Immature natural killer cell (primary cell): Measurements from ENCODE around the gene FRMPD4. TPM values are rescaled to one million over a fixed set of nuclear protein-coding genes. Genes with fewer than 3 reads are reported as not detected.

Experiments used
- DNase-seq, 3 donors: peaks; one replicate each; pipeline ENCODE4 v3.0.0; 2022; ENCODE audit warnings: mixed read lengths in 1 of 3
- H3K27ac Mint-ChIP-seq, 6 donors: one replicate each; pipeline ENCODE4 v1.8.0; 2020; ENCODE audit warnings: mixed read lengths in 6 of 6, mild to moderate bottlenecking in 5 of 6, inconsistent platforms in 4 of 6, moderate library complexity in 3 of 6
- H3K27me3 Mint-ChIP-seq, 3 donors: one replicate each; pipeline ENCODE4 v1.8.0; 2020 to 2021; ENCODE audit warnings: low read depth in 3 of 3, mild to moderate bottlenecking in 3 of 3, mixed read lengths in 3 of 3, moderate library complexity in 3 of 3, inconsistent platforms in 1 of 3
- H3K36me3 Mint-ChIP-seq, 3 donors: one replicate each; pipeline ENCODE4 v1.8.0; 2020; ENCODE audit warnings: mixed read lengths in 3 of 3, inconsistent platforms in 2 of 3, mild to moderate bottlenecking in 2 of 3
- H3K4me1 Mint-ChIP-seq, 2 donors: one replicate each; pipeline ENCODE4 v1.8.0; 2020; ENCODE audit warnings: inconsistent platforms in 2 of 2, mild to moderate bottlenecking in 2 of 2, mixed read lengths in 2 of 2, moderate library complexity in 1 of 2
- H3K4me3 Mint-ChIP-seq, 5 donors: one replicate each; pipeline ENCODE4 v1.8.0; 2020; ENCODE audit warnings: mild to moderate bottlenecking in 5 of 5, mixed read lengths in 5 of 5, inconsistent platforms in 3 of 5, moderate library complexity in 3 of 5
- H3K9me3 Mint-ChIP-seq, 6 donors: one replicate each; pipeline ENCODE4 v1.8.0; 2020; ENCODE audit warnings: mild to moderate bottlenecking in 6 of 6, mixed read lengths in 6 of 6, inconsistent platforms in 4 of 6, moderate library complexity in 3 of 6
- polyA plus RNA-seq, 3 donors: library from polyadenylated mRNA; unstranded; fragments of 300-500 nt; fragmentation: Illumina TruSeq; gene quantifications; one replicate each; pipeline ENCODE4 v1.2.3, GENCODE V29; 2021

Gene FRMPD4
- polyA plus RNA-seq, 3 donors from 2014 or later: not detected

DNA sequence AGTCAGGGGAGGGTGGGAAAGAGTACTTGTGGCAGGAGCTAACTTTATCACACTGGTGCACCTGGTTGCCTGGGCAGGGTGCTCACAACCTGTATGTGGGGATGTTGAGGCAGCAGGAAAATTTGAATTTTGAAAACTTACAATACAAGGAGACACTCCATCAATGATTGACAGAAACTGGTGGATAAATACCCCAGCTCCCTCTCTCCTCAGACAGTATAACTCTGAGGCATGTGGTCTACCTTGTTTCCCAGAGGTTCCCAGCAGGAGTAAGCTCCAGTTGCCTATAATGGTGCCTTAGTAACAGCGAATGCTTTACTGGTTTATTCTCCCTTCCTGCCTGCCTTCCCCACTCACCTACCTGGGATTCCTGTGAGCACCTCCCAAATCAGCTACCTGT is 541.2 kb downstream of the FRMPD4 start:
- H3K36me3 Mint-ChIP-seq: no peaks in the 10 kb centered on the region
- peaks cover 0 to 2% (median 0%) of the 10 kb centered on the region in 6 donors for H3K9me3 Mint-ChIP-seq
- DNase-seq: no peak
- H3K27me3 Mint-ChIP-seq: peaks cover 5 to 11% (median 7%) of the 10 kb centered on the region in 3 donors
- no peaks in the 10 kb centered on the region for H3K4me1 Mint-ChIP-seq
- no peak overlapping the region for H3K4me3 Mint-ChIP-seq
- H3K27ac Mint-ChIP-seq: no peak overlapping the region

DNA sequence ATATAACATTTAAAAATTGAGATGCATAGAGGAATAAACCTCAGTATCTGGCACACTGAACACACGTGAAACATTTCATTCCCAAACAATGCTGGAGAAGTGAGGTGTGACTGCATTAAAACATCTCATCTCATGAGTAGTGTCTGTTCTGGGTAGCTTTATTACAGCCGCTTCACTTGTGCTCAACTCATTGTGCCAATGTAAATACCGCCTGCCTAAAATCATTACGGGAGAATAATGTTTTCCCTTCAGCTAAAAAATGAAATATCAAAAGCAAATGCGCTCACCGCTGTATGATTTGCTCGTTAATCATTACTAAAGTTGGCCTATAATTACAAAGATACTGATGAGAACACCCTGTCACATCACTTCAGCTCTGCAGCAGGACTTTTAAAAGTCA is 542.8 kb downstream of the FRMPD4 start:
- no peaks in the 10 kb centered on the region for H3K36me3 Mint-ChIP-seq
- H3K4me1 Mint-ChIP-seq: no peaks in the 10 kb centered on the region
- H3K27me3 Mint-ChIP-seq: peaks cover 5 to 11% (median 5%) of the 10 kb centered on the region in 3 donors
- H3K27ac Mint-ChIP-seq: no peak overlapping the region
- peaks cover 0 to 2% (median 0%) of the 10 kb centered on the region in 6 donors for H3K9me3 Mint-ChIP-seq
- H3K4me3 Mint-ChIP-seq: no peak overlapping the region
- DNase-seq: no peak

DNA sequence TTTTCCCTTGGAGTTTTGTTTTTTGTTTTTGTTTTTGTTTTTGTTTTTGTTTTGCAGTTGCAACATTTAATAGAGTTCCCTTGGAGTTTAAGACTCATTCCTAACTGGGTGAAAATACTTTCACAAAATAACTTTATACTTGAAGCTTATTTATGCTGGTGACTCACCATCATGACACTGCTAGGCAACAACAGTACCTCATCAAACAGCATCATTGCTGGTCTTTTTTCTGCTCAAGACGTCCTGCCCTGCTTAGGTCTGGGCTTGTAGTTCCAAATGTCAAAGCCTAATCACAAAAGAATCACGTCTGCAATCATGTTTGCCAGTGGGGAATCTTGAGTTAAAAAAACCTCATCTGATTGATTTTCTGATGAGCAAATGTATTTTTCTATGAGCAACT is 547.3 kb downstream of the FRMPD4 start:
- Mint-ChIP-seq H3K27ac (no peak overlapping the region), H3K27me3 (peaks cover 2 to 7% (median 5%) of the 10 kb centered on the region in 3 donors), H3K36me3 (no peaks in the 10 kb centered on the region), H3K4me3 (no peak overlapping the region), H3K4me1 (no peaks in the 10 kb centered on the region), H3K9me3 (peaks cover 0 to 2% (median 0%) of the 10 kb centered on the region in 6 donors)
- DNase-seq: no peak

GRCh38 chrX:12686331-12686730 is 548.1 kb downstream of the FRMPD4 start:
- H3K9me3 Mint-ChIP-seq: peaks cover 0 to 2% (median 0%) of the 10 kb centered on the region in 6 donors
- peaks cover 2 to 6% (median 2%) of the 10 kb centered on the region in 3 donors for H3K27me3 Mint-ChIP-seq
- no peak overlapping the region for H3K4me3 Mint-ChIP-seq
- no peak overlapping the region for H3K27ac Mint-ChIP-seq
- no peaks in the 10 kb centered on the region for H3K36me3 Mint-ChIP-seq
- no peaks in the 10 kb centered on the region for H3K4me1 Mint-ChIP-seq
- DNase-seq: no peak

DNA sequence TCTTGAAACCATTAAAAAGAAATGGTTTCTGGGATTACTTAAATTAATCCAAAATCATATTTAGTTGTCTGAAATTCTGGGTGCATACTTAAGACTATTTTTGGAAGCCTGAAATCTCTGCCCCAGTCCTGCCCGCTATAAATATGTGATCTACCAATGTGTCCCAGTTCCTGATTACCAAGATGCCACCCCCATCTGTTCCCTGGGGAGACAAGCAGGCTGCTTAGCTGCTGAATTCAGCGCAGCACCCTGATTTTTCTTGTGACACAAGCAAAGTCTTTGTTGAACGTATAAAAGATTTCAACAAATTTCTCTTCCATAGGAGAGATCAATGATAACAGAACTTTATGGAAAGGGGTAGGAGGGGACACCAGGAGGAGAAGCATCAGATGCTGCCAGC is 552.4 kb downstream of the FRMPD4 start:
- Mint-ChIP-seq H3K4me3 (no peak overlapping the region), H3K27me3 (peaks cover 0 to 10% (median 5%) of the 10 kb centered on the region in 3 donors), H3K36me3 (no peaks in the 10 kb centered on the region), H3K4me1 (no peaks in the 10 kb centered on the region), H3K9me3 (no peaks in the 10 kb centered on the region), H3K27ac (no peak overlapping the region)
- no peak for DNase-seq

GRCh38 chrX:12693754-12694153 is 555.5 kb downstream of the FRMPD4 start:
- no peak overlapping the region for H3K27ac Mint-ChIP-seq
- H3K4me3 Mint-ChIP-seq: no peak overlapping the region
- no peaks in the 10 kb centered on the region for H3K9me3 Mint-ChIP-seq
- no peaks in the 10 kb centered on the region for H3K36me3 Mint-ChIP-seq
- no peak for DNase-seq
- peaks cover 0 to 11% (median 7%) of the 10 kb centered on the region in 3 donors for H3K27me3 Mint-ChIP-seq
- no peaks in the 10 kb centered on the region for H3K4me1 Mint-ChIP-seq

DNA sequence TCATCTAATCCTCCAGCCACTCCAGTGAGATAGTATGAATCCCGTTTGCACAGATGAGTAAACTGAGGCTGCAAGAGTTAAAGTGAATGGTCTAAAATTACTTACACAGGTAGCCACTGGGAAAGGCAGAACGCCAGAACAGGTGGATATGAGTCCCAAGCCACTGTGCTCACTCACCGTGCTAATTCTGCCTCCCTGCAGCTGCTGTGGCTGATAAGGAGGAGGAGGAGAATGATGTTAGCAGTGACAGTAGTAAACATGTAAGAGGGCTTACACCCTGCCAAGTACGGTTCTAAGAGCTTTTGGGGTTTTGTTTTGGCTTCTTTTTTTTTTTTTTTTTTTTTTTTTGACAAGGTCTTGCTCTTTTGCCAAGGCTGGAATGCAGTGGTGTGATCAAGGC is 562.5 kb downstream of the FRMPD4 start:
- Mint-ChIP-seq H3K27me3 (peaks cover 4 to 9% (median 6%) of the 10 kb centered on the region in 3 donors), H3K36me3 (no peaks in the 10 kb centered on the region), H3K9me3 (peaks cover 0 to 2% (median 0%) of the 10 kb centered on the region in 6 donors), H3K4me3 (no peak overlapping the region), H3K27ac (no peak overlapping the region), H3K4me1 (no peaks in the 10 kb centered on the region)
- DNase-seq: no peak

GRCh38 chrX:12701628-12702027 is 563.4 kb downstream of the FRMPD4 start:
- Mint-ChIP-seq H3K4me1 (no peaks in the 10 kb centered on the region), H3K9me3 (peaks cover 0 to 2% (median 0%) of the 10 kb centered on the region in 6 donors), H3K27ac (no peak overlapping the region), H3K36me3 (no peaks in the 10 kb centered on the region), H3K4me3 (no peak overlapping the region), H3K27me3 (peaks cover 4 to 5% (median 5%) of the 10 kb centered on the region in 3 donors)
- DNase-seq: peak in 1 of 3 donors; percentile 1

GRCh38 chrX:12702509-12703091 is 564.3 kb downstream of the FRMPD4 start:
- Mint-ChIP-seq H3K4me3 (no peak overlapping the region), H3K27ac (no peak overlapping the region), H3K36me3 (no peaks in the 10 kb centered on the region), H3K4me1 (no peaks in the 10 kb centered on the region), H3K9me3 (peaks cover 0 to 2% (median 0%) of the 10 kb centered on the region in 6 donors), H3K27me3 (peaks cover 4 to 5% (median 4%) of the 10 kb centered on the region in 3 donors)
- no peak for DNase-seq

GRCh38 chrX:12704706-12705105 is 566.4 kb downstream of the FRMPD4 start:
- H3K36me3 Mint-ChIP-seq: no peaks in the 10 kb centered on the region
- no peaks in the 10 kb centered on the region for H3K4me1 Mint-ChIP-seq
- H3K27ac Mint-ChIP-seq: no peak overlapping the region

DNA sequence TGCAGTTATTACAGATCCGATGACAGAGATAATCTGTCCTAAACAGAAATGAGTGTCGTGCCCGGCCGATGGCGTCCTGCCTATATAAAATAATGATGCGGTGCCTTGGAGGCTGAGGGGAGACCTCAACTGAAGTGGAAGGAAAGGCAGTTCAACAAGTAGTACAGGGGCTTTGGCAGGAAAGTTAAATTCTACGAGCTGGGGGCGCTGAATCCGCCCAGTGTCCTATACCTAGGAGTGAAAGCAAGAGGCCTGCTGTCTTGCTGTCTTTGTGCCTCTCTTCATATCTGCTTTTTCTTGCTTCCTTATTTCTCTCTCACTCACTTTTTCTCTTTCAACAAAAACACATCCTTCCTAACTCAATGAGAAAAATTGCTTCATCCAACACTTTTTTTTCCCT is 570.8 kb downstream of the FRMPD4 start:
- Mint-ChIP-seq H3K27ac (no peak overlapping the region), H3K4me3 (no peak overlapping the region), H3K4me1 (no peaks in the 10 kb centered on the region), H3K27me3 (peaks cover under 1 to 15% (median 6%) of the 10 kb centered on the region in 3 donors), H3K36me3 (no peaks in the 10 kb centered on the region), H3K9me3 (no peaks in the 10 kb centered on the region)
- no peak for DNase-seq

More at GRCh38 chrX:12704706-12705105, 566.4 kb downstream of the FRMPD4 start:
- Mint-ChIP-seq H3K4me3 (no peak overlapping the region), H3K9me3 (peaks cover 0 to 2% (median 0%) of the 10 kb centered on the region in 6 donors), H3K27me3 (peaks cover 4 to 7% (median 7%) of the 10 kb centered on the region in 3 donors)
- no peak for DNase-seq

- Mint-ChIP-seq H3K27ac (no peak overlapping the region), H3K4me1 (no peaks in the 10 kb centered on the region), H3K9me3 (no peaks in the 10 kb centered on the region), H3K36me3 (no peaks in the 10 kb centered on the region), H3K4me3 (no peak overlapping the region), H3K27me3 (peaks cover 0 to 19% (median 6%) of the 10 kb centered on the region in 3 donors)
- DNase-seq: no peak
These were observed 573.3 kb downstream of the FRMPD4 start for GRCh38 chrX:12711435-12712040.

DNA sequence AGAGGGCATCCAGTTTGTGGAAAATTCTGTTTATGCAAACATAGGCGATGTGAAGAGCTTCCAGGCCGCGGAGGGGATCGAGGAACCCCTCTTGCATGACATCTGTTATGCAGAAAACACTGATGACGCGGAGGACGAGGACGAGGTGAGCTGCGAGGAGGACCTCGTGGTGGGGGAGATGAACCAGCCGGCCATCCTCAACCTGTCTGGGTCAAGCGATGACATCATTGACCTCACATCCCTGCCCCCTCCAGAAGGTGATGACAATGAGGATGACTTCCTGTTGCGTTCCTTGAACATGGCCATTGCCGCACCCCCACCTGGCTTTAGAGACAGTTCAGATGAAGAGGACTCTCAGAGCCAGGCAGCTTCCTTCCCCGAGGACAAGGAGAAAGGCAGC is 578.3 kb downstream of the FRMPD4 start:
- Mint-ChIP-seq H3K4me1 (no peaks in the 10 kb centered on the region), H3K36me3 (no peaks in the 10 kb centered on the region), H3K9me3 (no peaks in the 10 kb centered on the region), H3K27me3 (peaks cover 0 to 15% (median 2%) of the 10 kb centered on the region in 3 donors), H3K27ac (no peak overlapping the region), H3K4me3 (no peak overlapping the region)
- DNase-seq: no peak

GRCh38 chrX:12719837-12720236 is 581.6 kb downstream of the FRMPD4 start:
- Mint-ChIP-seq H3K27me3 (peaks cover 0 to 13% (median 2%) of the 10 kb centered on the region in 3 donors), H3K4me1 (no peaks in the 10 kb centered on the region), H3K4me3 (no peak overlapping the region), H3K36me3 (no peaks in the 10 kb centered on the region), H3K9me3 (no peaks in the 10 kb centered on the region), H3K27ac (no peak overlapping the region)
- no peak for DNase-seq
